K562 (cell line): ENCODE data around the gene SALL2. TPM values are rescaled to one million over a fixed set of nuclear protein-coding genes. Genes with fewer than 3 reads are reported as not detected.
A peak's percentile ranks its signal among the peaks of the same experiment; 100 is the strongest.

Source experiments
- ATAC-seq: fragments of 200-7000 bp; cut with Tn5 transposase; 3 replicates; pipeline ENCODE4 v1.9.1; 2020; ENCODE audit warnings: moderate library complexity
- BruUV-seq: library from RNA; stranded (reverse); fragments of 400-500 nt; replicated peaks from 2 replicates; lab custom pipeline; 2021; lab: Mats Ljungman, UMichigan
- CTCF ChIA-PET: fragments of 300-600 bp; formaldehyde crosslinking; extraction: SDS; loops from one replicate; lab custom pipeline; 2021; ENCODE audit warnings: low intra/inter-chr PET ratio; lab: Yijun Ruan, JAX
- POLR2A ChIA-PET: fragments of 300-600, 350-650 bp; sonication (Branson Sonifier 250); formaldehyde crosslinking; extraction: SDS; loops from one replicate; lab custom pipeline; 2021; ENCODE audit warnings: antibody characterized with exemption, inconsistent platforms; lab: Yijun Ruan, JAX
- DNase-seq, 4 experiments: peaks; one replicate each; pipeline versions ENCODE4 v3.0.0 to v3.0.0-alpha.2; 2011 to 2018; ENCODE audit warnings: low spot score in 3 of 4, mixed read lengths in 3 of 4; ENCODE audit errors: extremely low read depth in 1 of 4
- FAIRE-seq: peaks from 2 replicates; lab custom pipeline; 2011; peaks lifted over from hg19 to GRCh38; lab: Jason Lieb, UNC
- H2AFZ ChIP-seq: 2 replicates; pipeline ENCODE4 v1.6.0; 2011; ENCODE audit warnings: low read depth, low read length, control low read depth, inconsistent platforms
- H3K27ac ChIP-seq: fragments of 200-600 bp; 3 replicates; pipeline ENCODE4 v1.8.0; 2011; ENCODE audit warnings: low read depth, mild to moderate bottlenecking, control low read depth, inconsistent platforms, low read length, moderate library complexity, mixed read lengths; ENCODE audit errors: extremely low read depth
- H3K27me3 ChIP-seq, 2 experiments: fragments of 300-600 bp in 1 of 2; 2 replicates in 1 of 2; 3 replicates in 1 of 2; pipeline versions ENCODE4 v1.6.0 to v1.8.0; 2011; ENCODE audit warnings: inconsistent platforms in 2 of 2, low read length in 2 of 2, mild to moderate bottlenecking in 1 of 2, mixed read lengths in 1 of 2, moderate library complexity in 1 of 2; ENCODE audit not compliant: control insufficient read depth in 2 of 2, insufficient read depth in 2 of 2
- H3K36me3 ChIP-seq: fragments of 300-600 bp; 3 replicates; pipeline ENCODE4 v1.8.0; 2011; ENCODE audit warnings: mild to moderate bottlenecking, low read length, inconsistent platforms; ENCODE audit not compliant: control insufficient read depth, insufficient read depth
- H3K4me1 ChIP-seq, 2 experiments: fragments of 200-600 bp in 1 of 2; replicated peaks in 1 of 2; 2 replicates in 1 of 2; 3 replicates in 1 of 2; pipeline versions ENCODE4 v1.5.1 to v1.8.0; 2011; ENCODE audit warnings: inconsistent platforms in 2 of 2, low read length in 2 of 2, mild to moderate bottlenecking in 1 of 2, mixed read lengths in 1 of 2, moderate library complexity in 1 of 2; ENCODE audit not compliant: control insufficient read depth in 2 of 2, insufficient read depth in 2 of 2
- H3K4me2 ChIP-seq: 2 replicates; pipeline ENCODE4 v1.6.1; 2011; ENCODE audit warnings: low read length, control low read depth, inconsistent platforms, mixed read lengths; ENCODE audit not compliant: insufficient read depth
- H3K4me3 ChIP-seq: fragments of 200-600 bp; sonication (generic), shearing (Covaris generic); 2 replicates; pipeline ENCODE4 v1.5.1; 2016; ENCODE audit warnings: control low read depth, inconsistent platforms
- H3K79me2 ChIP-seq: fragments of 200-600 bp; 3 replicates; pipeline ENCODE4 v1.8.0; 2011; ENCODE audit warnings: low read length, inconsistent platforms; ENCODE audit not compliant: control insufficient read depth, insufficient read depth
- H3K9ac ChIP-seq, 2 experiments: 2 replicates each; pipeline versions ENCODE4 v1.6.0 to v1.6.1; 2011; ENCODE audit warnings: low read depth in 2 of 2, low read length in 2 of 2, control low read depth in 1 of 2, inconsistent platforms in 1 of 2, mild to moderate bottlenecking in 1 of 2, mixed read lengths in 1 of 2; ENCODE audit not compliant: insufficient read depth in 1 of 2
- H3K9me1 ChIP-seq: one replicate; pipeline ENCODE4 v1.6.0; 2011; ENCODE audit warnings: inconsistent platforms, mild to moderate bottlenecking, low read length, moderate library complexity; ENCODE audit not compliant: control insufficient read depth, insufficient read depth
- H3K9me3 ChIP-seq: replicated peaks from 2 replicates; pipeline ENCODE4 v1.5.1; 2011; ENCODE audit warnings: low read depth, low read length, inconsistent platforms; ENCODE audit not compliant: control insufficient read depth, insufficient read depth
- H4K20me1 ChIP-seq: replicated peaks from 2 replicates; pipeline ENCODE4 v1.6.1; 2011; ENCODE audit warnings: low read length, inconsistent platforms, mixed read lengths; ENCODE audit not compliant: control insufficient read depth, insufficient read depth
- ARHGAP35 ChIP-seq: fragments of 450-650 bp; IDR thresholded peaks from 2 replicates; pipeline ENCODE4 v1.6.1; 2018; ENCODE audit not compliant: partially characterized antibody
- CBX5 ChIP-seq: IDR thresholded peaks from 2 replicates; pipeline ENCODE4 v1.6.1; 2014; ENCODE audit warnings: low read depth, borderline replicate concordance
- CREB3L1 ChIP-seq: fragments of 450-650 bp; IDR thresholded peaks from 2 replicates; pipeline ENCODE4 v1.6.1; 2014; ENCODE audit warnings: low read depth, mild to moderate bottlenecking, moderate library complexity, borderline replicate concordance
- IFI16 ChIP-seq: fragments of 250-450 bp; sonication (Bioruptor Pico); IDR thresholded peaks from 2 replicates; pipeline ENCODE4 v2.1.2; 2022; ENCODE audit warnings: mild to moderate bottlenecking, inconsistent platforms
- JUND ChIP-seq, 2 experiments: IDR thresholded peaks; 2 replicates in 1 of 2; 3 replicates in 1 of 2; pipeline ENCODE4 v1.6.1; 2011; ENCODE audit warnings: borderline replicate concordance in 2 of 2, low read depth in 2 of 2, low read length in 2 of 2, improper control_type of control experiment in 1 of 2, missing biosample characterization in 1 of 2, missing genetic modification characterization in 1 of 2, missing genetic modification reagents in 1 of 2
- KDM2B ChIP-seq: fragments of 250-450 bp; sonication (Bioruptor Pico); IDR thresholded peaks from 2 replicates; pipeline ENCODE4 v1.8.0; 2021; ENCODE audit warnings: mild to moderate bottlenecking, moderate library complexity
- MEF2A ChIP-seq: IDR thresholded peaks from 2 replicates; pipeline ENCODE4 v1.6.1; 2011; ENCODE audit warnings: low read depth, mild to moderate bottlenecking, low read length, moderate library complexity; ENCODE audit not compliant: control insufficient read depth
- NONO ChIP-seq, 2 experiments: fragments of 200-400 bp in 1 of 2; fragments of 450-650 bp in 1 of 2; formaldehyde crosslinking in 1 of 2; IDR thresholded peaks; 2 replicates each; pipeline ENCODE4 v1.6.1; 2017; ENCODE audit warnings: low read depth in 2 of 2, mild to moderate bottlenecking in 2 of 2, moderate library complexity in 2 of 2, low read length in 1 of 2
- SMARCA4 ChIP-seq: fragments of 450-650 bp; IDR thresholded peaks from 2 replicates; pipeline ENCODE4 v1.6.1; 2016
- SNAPC5 ChIP-seq: fragments of 250-450 bp; sonication (Bioruptor Pico); IDR thresholded peaks from 2 replicates; pipeline ENCODE4 v1.8.0; 2021; ENCODE audit warnings: moderate library complexity, mild to moderate bottlenecking, inconsistent platforms
- TAF1 ChIP-seq: IDR thresholded peaks from 2 replicates; pipeline ENCODE4 v1.6.1; 2011; ENCODE audit warnings: mild to moderate bottlenecking, low read length, moderate library complexity; ENCODE audit not compliant: insufficient read depth, control insufficient read depth, severe bottlenecking; ENCODE audit errors: extremely low read depth
- TCF3 ChIP-seq: sonication (generic); formaldehyde crosslinking; IDR thresholded peaks from 2 replicates; pipeline ENCODE4 v1.4.0; 2020; ENCODE audit warnings: mild to moderate bottlenecking, missing genetic modification reagents
- ZNF699 ChIP-seq: fragments of 250-450 bp; sonication (Bioruptor Pico); IDR thresholded peaks from 2 replicates; pipeline ENCODE4 v1.8.0; 2021; ENCODE audit warnings: mild to moderate bottlenecking, moderate library complexity; ENCODE audit not compliant: insufficient replicate concordance
- ZNF707 ChIP-seq: fragments of 250-450 bp; sonication (Bioruptor Pico); conservative IDR thresholded peaks from 2 replicates; pipeline ENCODE4 v1.8.0; 2022; ENCODE audit warnings: inconsistent platforms, mild to moderate bottlenecking, moderate library complexity
- WGBS: fragments of 100-300 bp; shearing (Covaris generic); methylation state at CpG from one replicate; pipeline ENCODE4 v1.1.6; 2016; ENCODE audit warnings: low coverage, mixed read lengths; ENCODE audit not compliant: insufficient coverage; ENCODE audit errors: missing lambda C conversion rate; 5-methylcytosine and 5-hydroxymethylcytosine counted together
- in situ Hi-C: fragments of 300-500 bp; cut with MboI; formaldehyde crosslinking; loops from 4 replicates; pipeline ENCODE4 v1.15.0; 2018; ENCODE audit warnings: inconsistent platforms, mixed read lengths
- intact Hi-C: fragments of 100-400 bp; cut with micrococcal nuclease; formaldehyde crosslinking; loops from 2 replicates; pipeline ENCODE4 v1.14.2; 2022
- polyA plus RNA-seq, 8 experiments: library from polyadenylated mRNA; depleted of rRNA in 4 of 8; stranded (reverse) in 5 of 8; unstranded in 3 of 8; fragments of >200 nt; fragmentation: Nextera tagmentation in 2 of 8; fragmentation: Illumina TruSeq in 1 of 8; extraction: Ambion mirVana in 2 of 8; extraction: Trizol in 1 of 8; gene quantifications; 2 replicates each; pipeline versions ENCODE4 v1.2.1 to v1.2.3, GENCODE V29; 2011 to 2014; ENCODE audit warnings: inconsistent platforms in 1 of 8, missing spikeins in 1 of 8
- total RNA-seq, 7 experiments: library from RNA; depleted of rRNA in 6 of 7; stranded (reverse); fragments of >200 nt in 6 of 7; fragmentation: Illumina TruSeq in 2 of 7; extraction: Trizol in 2 of 7; gene quantifications; 2 replicates each; pipeline versions ENCODE4 v1.2.1 to v1.2.3, GENCODE V29; 2011 to 2021; ENCODE audit warnings: low replicate concordance in 1 of 7

The SALL2 gene
- total and polyA plus RNA-seq, 9 of the 15 experiments (the other 6 are each of a cell fraction or from before 2014, with no cell fraction given) = 6.6 to 30.4 (median 12.9) TPM

DNA sequence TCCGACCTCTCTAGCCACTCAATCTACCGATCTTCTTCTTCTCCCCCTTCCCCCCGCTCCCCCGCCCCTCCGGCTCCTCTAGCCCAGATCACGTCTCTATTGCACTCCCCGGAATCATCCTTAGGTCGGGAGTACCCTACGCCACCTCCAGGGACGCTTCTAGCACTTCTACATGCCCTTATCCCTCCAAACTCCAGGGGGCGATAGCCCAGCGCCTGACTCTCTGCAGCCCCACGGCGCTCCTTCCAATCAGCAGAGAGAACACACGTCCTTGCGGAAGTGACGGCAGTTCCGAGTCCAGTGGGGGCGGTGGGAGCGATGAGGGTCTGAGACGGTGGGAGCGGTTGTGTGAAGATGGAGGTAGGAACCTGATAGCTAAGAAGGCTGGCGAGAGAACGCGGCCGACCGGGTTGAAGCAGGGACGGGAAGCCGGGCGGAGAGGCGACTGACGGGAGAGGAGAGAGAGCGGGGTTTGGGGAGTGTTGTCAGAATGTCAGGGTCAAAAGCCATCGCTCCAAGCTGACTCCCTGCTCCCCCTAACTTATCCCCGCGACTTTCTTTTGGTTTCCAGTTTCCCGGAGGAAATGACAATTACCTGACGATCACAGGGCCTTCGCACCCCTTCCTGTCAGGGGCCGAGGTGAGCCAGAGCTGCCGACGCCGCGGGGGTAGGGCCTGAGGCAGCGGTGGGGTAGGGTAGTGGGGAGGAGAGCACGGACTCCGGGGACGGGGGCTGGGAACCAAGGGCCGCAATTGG is 49.0 kb downstream of the SALL2 start, which contains the start of the genes RAB2B and TOX4 (continued):
- TF ChIP-seq ARHGAP35 (no peak), ZNF707 (CRISPR knock-in tag) (no peak)

DNA sequence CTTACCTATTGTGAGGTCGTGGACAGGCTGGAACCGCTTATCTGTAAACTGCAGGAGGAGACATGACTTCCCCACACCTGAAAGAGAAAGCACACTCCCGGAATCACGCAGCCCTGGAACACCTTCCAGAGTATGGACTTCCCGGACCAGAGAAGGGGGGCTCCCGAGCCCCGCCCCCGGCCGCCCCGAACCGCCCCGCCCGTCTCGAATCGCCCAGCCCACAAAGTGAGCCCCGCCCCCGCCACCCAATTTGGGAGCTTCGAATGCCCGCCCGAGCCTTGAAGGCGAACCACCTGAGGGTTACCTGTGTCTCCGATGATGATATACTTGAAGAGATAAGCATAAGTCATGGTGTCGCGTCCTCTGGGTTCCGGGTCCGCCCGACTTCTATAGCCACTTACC is 49.6 kb downstream of the SALL2 start:
- no TSS peak for BruUV-seq
- in situ Hi-C loops = no loop called here
- Histone ChIP-seq H3K36me3 (peaks cover 17% of the 10 kb centered on the region; the same call in 2 of the 3 replicates), H3K9ac (peak overlapping the region; percentile 73 to 83; a peak in 3 of 4 replicates), H4K20me1 (no peaks in the 10 kb centered on the region), H3K27me3 (no peaks in the 10 kb centered on the region), H3K27ac (peak overlapping the region; percentile 60), H3K79me2 (peaks cover 29% of the 10 kb centered on the region), H3K4me3 (peak overlapping the region; percentile 74), H3K9me3 (no peaks in the 10 kb centered on the region), H2AFZ (peak overlapping the region; percentile 83), H3K9me1 (no peaks in the 10 kb centered on the region), H3K4me1 (peaks cover 0 to 4% of the 10 kb centered on the region in 2 experiments; a peak in 1 of 5 replicates), H3K4me2 (peak overlapping the region; percentile 85)
- POLR2A ChIA-PET = interaction anchor here (0.6 to 1.8 kb wide), 4 partner anchors 12 to 325 kb away, joined by 3 to 7 read pairs (median 4); partner anchors contain the start of gene CHD8
- DNase-seq = peak; percentile 75 to 81 (median 80)
- peak; percentile 82 for ATAC-seq
- no peak for FAIRE-seq
- CTCF ChIA-PET = interaction anchor here (1.3 kb wide), 1 partner anchor 81 kb away, joined by 5 read pairs; no protein-coding TSS in a partner anchor
- 0% methylated on average over 4 of the region's 27 CpGs for WGBS
- intact Hi-C loops = loop anchor here (1.0 to 2.0 kb wide), 2 partner anchors 20 to 34 kb away; partner anchors contain the start of genes CHD8 and METTL3
- TF ChIP-seq ZNF699 (CRISPR knock-in tag) (no peak), MEF2A (no peak), CREB3L1 (no peak), TCF3 (CRISPR knock-in tag) (peak; percentile 15; the same call in 1 of the 2 replicates), JUND (IDR thresholded peaks at IDR 0.05; ENCODE audit: borderline replicate concordance, low read depth, low read length) (peak; percentile 59; the same call in 1 of the 2 replicates), JUND (tag; IDR thresholded peaks at IDR 0.05; ENCODE audit: borderline replicate concordance, low read depth, low read length) (no peak), NONO (IDR thresholded peaks at IDR 0.05; ENCODE audit: low read depth in 2 of 2, low read length in 1 of 2) (peak in 1 of 2 experiments; percentile 97; a peak in 2 of 4 replicates), KDM2B (no peak), SMARCA4 (no peak), TAF1 (no peak), SNAPC5 (CRISPR knock-in tag) (no peak), IFI16 (CRISPR knock-in tag) (no peak), CBX5 (no peak)
